GM19351 (cell line): Measurements from ENCODE around the gene PIAS2.
"Not testable (repeated sequence)": the region's sequence is repeated elsewhere in the genome, so short reads cannot be mapped to it uniquely, and the experiment has no call there.

ENCODE experiments used
- ATAC-seq: cut with Tn5 transposase; IDR thresholded peaks from one replicate; pipeline ENCODE4 v1.9.1; 2021; ENCODE audit warnings: mild to moderate bottlenecking, moderate library complexity; ENCODE audit not compliant: unreplicated experiment

The PIAS2 gene

GRCh38 chr18:46917108-46917802 is at the start of gene PIAS2, which contains the start of gene KATNAL2:
TSS of gene PIAS2 (minus strand) at chr18:46917507. CDS start at chr18:46917345, 162 bp downstream.
TSS of gene KATNAL2 (plus strand) at chr18:46917602. CDS start at chr18:46946873, 29,271 bp downstream.
- ATAC-seq: peak; percentile 80

- not testable (repeated sequence) for ATAC-seq
Measured at GRCh38 chr18:46966266-46966665, 49.0 kb upstream of the PIAS2 start.

- ATAC-seq: not testable (repeated sequence)
Measured at GRCh38 chr18:46964579-46965293, 47.4 kb upstream of the PIAS2 start.

- ATAC-seq: not testable (repeated sequence)
Measured at GRCh38 chr18:46963656-46964578, 46.6 kb upstream of the PIAS2 start.

GRCh38 chr18:46958209-46958608 is 40.9 kb upstream of the PIAS2 start:
- ATAC-seq: no peak

GRCh38 chr18:46953195-46953594 is 35.9 kb upstream of the PIAS2 start:
- no peak for ATAC-seq

- ATAC-seq: no peak
Measured at GRCh38 chr18:46950064-46950656, 32.9 kb upstream of the PIAS2 start.

- ATAC-seq: peak; percentile 98
Measured at GRCh38 chr18:46946656-46947282, 29.5 kb upstream of the PIAS2 start.

- ATAC-seq: no peak
Measured at GRCh38 chr18:46942646-46943045, 25.3 kb upstream of the PIAS2 start.

GRCh38 chr18:46939998-46940571 is 22.8 kb upstream of the PIAS2 start:
- ATAC-seq: no peak

- no peak for ATAC-seq
Measured at GRCh38 chr18:46939337-46939963, 22.1 kb upstream of the PIAS2 start.

- ATAC-seq: no peak
Measured at GRCh38 chr18:46920653-46921052, 3.3 kb upstream of the PIAS2 start.

- no peak for ATAC-seq
Measured at GRCh38 chr18:46920067-46920466, 2.8 kb upstream of the PIAS2 start.

- peak; percentile 23 for ATAC-seq
Measured at GRCh38 chr18:46917803-46918600, 695 bp upstream of the PIAS2 start.

- ATAC-seq: peak; percentile 25
Measured at GRCh38 chr18:46916551-46917107, 678 bp downstream of the PIAS2 start.

- ATAC-seq: no peak
Measured at GRCh38 chr18:46915800-46916550, 1.3 kb downstream of the PIAS2 start.

- no peak for ATAC-seq
Measured at GRCh38 chr18:46910856-46911255, 6.5 kb downstream of the PIAS2 start.

GRCh38 chr18:46909497-46909896 is 7.8 kb downstream of the PIAS2 start:
- ATAC-seq: no peak
